Aorta (tissue), 5 donors: ENCODE data around the gene SLC6A17. TPM values are rescaled to one million over a fixed set of nuclear protein-coding genes. Genes with fewer than 3 reads are reported as not detected.

Experiments
- ATAC-seq: fragments of 200-7000 bp; cut with Tn5 transposase; one replicate; pipeline ENCODE4 v1.9.1; 2022; ENCODE audit warnings: moderate library complexity; ENCODE audit not compliant: low FRiP score
- DNase-seq, 2 donors: peaks; one replicate each; pipeline ENCODE4 v3.0.0-alpha.2; 2020
- H3K27ac ChIP-seq, 2 donors: one replicate each; pipeline ENCODE4 v1.5.1; 2013; ENCODE audit warnings: low read length in 2 of 2, mild to moderate bottlenecking in 2 of 2, moderate library complexity in 2 of 2, control low read depth in 1 of 2, inconsistent platforms in 1 of 2, low read depth in 1 of 2
- H3K27me3 ChIP-seq, 2 donors: one replicate each; pipeline ENCODE4 v1.6.1; 2013; ENCODE audit warnings: control low read depth in 1 of 2, low read length in 1 of 2, mild to moderate bottlenecking in 1 of 2, moderate library complexity in 1 of 2; ENCODE audit not compliant: insufficient read depth in 2 of 2, control insufficient read depth in 1 of 2
- H3K36me3 ChIP-seq, 2 donors: one replicate each; pipeline ENCODE4 v1.6.1; 2013; ENCODE audit warnings: control low read depth in 1 of 2, low read length in 1 of 2, mild to moderate bottlenecking in 1 of 2; ENCODE audit not compliant: insufficient read depth in 2 of 2, control insufficient read depth in 1 of 2
- H3K4me1 ChIP-seq, 2 donors: one replicate each; pipeline ENCODE4 v1.6.1; 2013; ENCODE audit warnings: low read length in 2 of 2, control low read depth in 1 of 2, mild to moderate bottlenecking in 1 of 2, moderate library complexity in 1 of 2; ENCODE audit not compliant: insufficient read depth in 2 of 2, control insufficient read depth in 1 of 2
- H3K4me3 ChIP-seq, 2 donors: one replicate each; pipeline ENCODE4 v1.5.1; 2013; ENCODE audit warnings: low read length in 2 of 2, control low read depth in 1 of 2, mild to moderate bottlenecking in 1 of 2
- H3K9me3 ChIP-seq: one replicate; pipeline ENCODE4 v1.6.1; 2013; ENCODE audit warnings: mild to moderate bottlenecking, low read length; ENCODE audit not compliant: control insufficient read depth
- WGBS, 2 donors: extraction: QIAGEN DNeasy Blood & Tissue Kit; methylation state at CpG; one replicate each; pipeline ENCODE4 v1.1.7; 2013; 5-methylcytosine and 5-hydroxymethylcytosine counted together
- intact Hi-C, 2 donors: fragments of 100-400 bp; cut with DNase I; formaldehyde crosslinking; loops; one replicate each; pipeline versions ENCODE4 v1.14.2 to v1.15.0; 2022
- polyA plus RNA-seq, 2 donors: library from polyadenylated mRNA; stranded (reverse); fragments of 200-250 nt; gene quantifications; one replicate each; pipeline ENCODE4 v1.2.3, GENCODE V29; 2013
- total RNA-seq, 2 donors: library from RNA; stranded (reverse); fragmentation: NEBNext Ultra II Directional; extraction: Animal tissue kit (Norgen Biotek cat#: 25700); gene quantifications; one replicate each; pipeline ENCODE4 v1.2.1, GENCODE V29; 2021
- donor health status: healthy with polysubstance abuse.
- donor health status: Bipolar disorder and iron deficiency.
- donor health status: DM: no; HTN: no; CAD: no.
- donor health status: DM: no; HTN: no; CAD: no.
- donor health status: DM: yes; HTN: yes; CAD: no.

Gene SLC6A17
- total and polyA plus RNA-seq, 4 donors = 0.18 to 0.49 (median 0.21) TPM; not detected in 1

- intact Hi-C loops = no loop called here
- no peak for ATAC-seq
- no peaks in the 10 kb centered on the region for H3K9me3 ChIP-seq
- H3K27me3 ChIP-seq = no peaks in the 10 kb centered on the region
- no peak overlapping the region for H3K27ac ChIP-seq
- no peak overlapping the region for H3K4me3 ChIP-seq
- H3K4me1 ChIP-seq = no peaks in the 10 kb centered on the region
- no peaks in the 10 kb centered on the region for H3K36me3 ChIP-seq
- no peak for DNase-seq
These were observed 17.6 kb upstream of the SLC6A17 start for GRCh38 chr1:110132682-110133081.

- Histone ChIP-seq H3K36me3 (no peaks in the 10 kb centered on the region), H3K27me3 (no peaks in the 10 kb centered on the region), H3K4me1 (no peaks in the 10 kb centered on the region), H3K9me3 (no peaks in the 10 kb centered on the region), H3K4me3 (no peak overlapping the region), H3K27ac (no peak overlapping the region)
- ATAC-seq (no peak), DNase-seq (no peak)
- intact Hi-C loops = no loop called here
- WGBS, 2 donors = 31 to 48% methylated on average over 4 of the region's 4 CpGs
These were observed 16.9 kb upstream of the SLC6A17 start for GRCh38 chr1:110133436-110133835.

GRCh38 chr1:110134050-110134595 lies 16.2 kb upstream of the SLC6A17 start:
- no peak overlapping the region for H3K27ac ChIP-seq
- no peak for DNase-seq
- 81 to 84% methylated on average over 11 of the region's 11 CpGs for WGBS, 2 donors
- no peaks in the 10 kb centered on the region for H3K4me1 ChIP-seq
- H3K9me3 ChIP-seq = no peaks in the 10 kb centered on the region
- H3K27me3 ChIP-seq = no peaks in the 10 kb centered on the region
- intact Hi-C loops = no loop called here
- no peak overlapping the region for H3K4me3 ChIP-seq
- no peak for ATAC-seq
- no peaks in the 10 kb centered on the region for H3K36me3 ChIP-seq

GRCh38 chr1:110135246-110135645 lies 15.0 kb upstream of the SLC6A17 start:
- no peak overlapping the region for H3K4me3 ChIP-seq
- ATAC-seq (no peak), DNase-seq (no peak)
- no peak overlapping the region for H3K27ac ChIP-seq
- no peaks in the 10 kb centered on the region for H3K9me3 ChIP-seq
- no peaks in the 10 kb centered on the region for H3K4me1 ChIP-seq
- H3K27me3 ChIP-seq = no peaks in the 10 kb centered on the region
- intact Hi-C loops = no loop called here
- 48 to 54% methylated on average over 4 of the region's 4 CpGs for WGBS, 2 donors
- no peaks in the 10 kb centered on the region for H3K36me3 ChIP-seq

- no peak for ATAC-seq
- Histone ChIP-seq H3K4me1 (no peaks in the 10 kb centered on the region), H3K36me3 (no peaks in the 10 kb centered on the region), H3K9me3 (no peaks in the 10 kb centered on the region), H3K4me3 (no peak overlapping the region), H3K27ac (no peak overlapping the region), H3K27me3 (no peaks in the 10 kb centered on the region)
- WGBS, 2 donors = 71 to 77% methylated on average over 10 of the region's 10 CpGs
- intact Hi-C loops = no loop called here
- no peak for DNase-seq
These were observed 14.6 kb upstream of the SLC6A17 start for GRCh38 chr1:110135666-110136065.

- Histone ChIP-seq H3K4me3 (no peak overlapping the region), H3K27ac (no peak overlapping the region), H3K9me3 (no peaks in the 10 kb centered on the region), H3K27me3 (no peaks in the 10 kb centered on the region), H3K4me1 (no peaks in the 10 kb centered on the region), H3K36me3 (no peaks in the 10 kb centered on the region)
- intact Hi-C loops = no loop called here
- ATAC-seq = no peak
- DNase-seq = no peak
- 3% methylated on average over 7 of the region's 7 CpGs for WGBS, 2 donors
These were observed 13.4 kb upstream of the SLC6A17 start for GRCh38 chr1:110136911-110137310.

GRCh38 chr1:110138956-110139355 lies 11.3 kb upstream of the SLC6A17 start:
- no peaks in the 10 kb centered on the region for H3K36me3 ChIP-seq
- no peaks in the 10 kb centered on the region for H3K4me1 ChIP-seq
- H3K27me3 ChIP-seq = peaks cover 0 to 2% of the 10 kb centered on the region in 2 donors
- no peak overlapping the region for H3K4me3 ChIP-seq
- no peak overlapping the region for H3K27ac ChIP-seq
- ATAC-seq (no peak), DNase-seq (no peak)
- no peaks in the 10 kb centered on the region for H3K9me3 ChIP-seq
- intact Hi-C loops = no loop called here
- WGBS, 2 donors = 86 to 88% methylated on average over 3 of the region's 3 CpGs

- DNase-seq (no peak), ATAC-seq (no peak)
- Histone ChIP-seq H3K4me1 (no peaks in the 10 kb centered on the region), H3K36me3 (no peaks in the 10 kb centered on the region), H3K27ac (no peak overlapping the region), H3K9me3 (no peaks in the 10 kb centered on the region), H3K27me3 (peaks cover 0 to 2% of the 10 kb centered on the region in 2 donors), H3K4me3 (no peak overlapping the region)
- intact Hi-C loops = no loop called here
- 46 to 52% methylated on average over 3 of the region's 3 CpGs for WGBS, 2 donors
These were observed 5.9 kb upstream of the SLC6A17 start for GRCh38 chr1:110144366-110144765.

- no peak for ATAC-seq
- 48 to 50% methylated on average over 4 of the region's 4 CpGs for WGBS, 2 donors
- H3K36me3 ChIP-seq = no peaks in the 10 kb centered on the region
- H3K4me3 ChIP-seq = no peak overlapping the region
- no peak for DNase-seq
- no peaks in the 10 kb centered on the region for H3K4me1 ChIP-seq
- intact Hi-C loops = no loop called here
- no peak overlapping the region for H3K27ac ChIP-seq
- no peaks in the 10 kb centered on the region for H3K27me3 ChIP-seq
- H3K9me3 ChIP-seq = peaks cover 1% of the 10 kb centered on the region
These were observed 1.3 kb upstream of the SLC6A17 start for GRCh38 chr1:110148961-110149360.
